OCI-LY1 (cell line): ENCODE measurements around the gene DBX1.
"Not testable (repeated sequence)": the region's sequence is repeated elsewhere in the genome, so short reads cannot be mapped to it uniquely, and the experiment has no call there.

Experiments
- H2AFZ ChIP-seq: fragments of 200-600 bp; sonication (generic), shearing (Covaris generic); 2 replicates; pipeline ENCODE4 v1.6.0; 2014; ENCODE audit warnings: antibody characterized with exemption, mild to moderate bottlenecking, low read length
- H3F3A ChIP-seq: fragments of 200-600 bp; sonication (generic), shearing (Covaris generic); 2 replicates; pipeline ENCODE4 v1.6.0; 2014; ENCODE audit warnings: mild to moderate bottlenecking, antibody characterized with exemption, low read length, moderate library complexity; ENCODE audit not compliant: insufficient read depth
- H3K27ac ChIP-seq: fragments of 200-600 bp; sonication (generic); 2 replicates; pipeline ENCODE4 v1.5.1; 2014; ENCODE audit warnings: low read length, mixed run types, mild to moderate bottlenecking, low read depth; ENCODE audit not compliant: poor library complexity, severe bottlenecking
- H3K27me3 ChIP-seq: fragments of 200-600 bp; sonication (generic); 2 replicates; pipeline ENCODE4 v1.6.0; 2014; ENCODE audit warnings: antibody characterized with exemption, mild to moderate bottlenecking, low read length, moderate library complexity; ENCODE audit not compliant: insufficient read depth
- H3K36me3 ChIP-seq: fragments of 200-600 bp; sonication (generic); 2 replicates; pipeline ENCODE4 v1.6.1; 2014; ENCODE audit warnings: mild to moderate bottlenecking, antibody characterized with exemption, low read length, moderate library complexity, mixed read lengths; ENCODE audit not compliant: insufficient read depth
- H3K4me1 ChIP-seq: fragments of 200-600 bp; sonication (generic); 2 replicates; pipeline ENCODE4 v1.5.1; 2014; ENCODE audit warnings: mild to moderate bottlenecking, low read length, moderate library complexity; ENCODE audit not compliant: insufficient read depth, severe bottlenecking
- H3K4me2 ChIP-seq: fragments of 200-600 bp; sonication (generic), shearing (Covaris generic); 2 replicates; pipeline ENCODE4 v1.6.1; 2014; ENCODE audit warnings: low read length
- H3K4me3 ChIP-seq: fragments of 200-600 bp; sonication (generic); 2 replicates; pipeline ENCODE4 v1.5.1; 2014; ENCODE audit warnings: low read length, low read depth, mild to moderate bottlenecking, mixed read lengths; ENCODE audit not compliant: poor library complexity, severe bottlenecking
- H3K79me2 ChIP-seq: fragments of 200-600 bp; shearing (Covaris generic); 2 replicates; pipeline ENCODE4 v1.6.1; 2016; ENCODE audit warnings: mixed run types, low read length, mixed read lengths; ENCODE audit not compliant: insufficient read depth
- H3K9ac ChIP-seq: fragments of 200-600 bp; sonication (generic), shearing (Covaris generic); 2 replicates; pipeline ENCODE4 v1.6.1; 2014; ENCODE audit warnings: mild to moderate bottlenecking, low read length, mixed read lengths
- H3K9me2 ChIP-seq: fragments of 200-600 bp; sonication (generic), shearing (Covaris generic); 2 replicates; pipeline ENCODE4 v1.6.1; 2014; ENCODE audit warnings: low read depth, mild to moderate bottlenecking, low read length, mixed read lengths
- H3K9me3 ChIP-seq: fragments of 200-600 bp; shearing (Covaris generic); 2 replicates; pipeline ENCODE4 v1.6.1; 2014; ENCODE audit warnings: low read length, mixed read lengths
- H4K20me1 ChIP-seq: fragments of 200-600 bp; sonication (generic), shearing (Covaris generic); 2 replicates; pipeline ENCODE4 v1.6.0; 2016; ENCODE audit warnings: mild to moderate bottlenecking, low read length; ENCODE audit not compliant: insufficient read depth
- EZH2 ChIP-seq: fragments of 200-600 bp; sonication (generic), shearing (Covaris generic); IDR thresholded peaks from 2 replicates; pipeline ENCODE4 v1.8.0; 2017; ENCODE audit warnings: borderline replicate concordance, mixed run types, mild to moderate bottlenecking, antibody characterized with exemption, low read length, moderate library complexity, mixed read lengths
- TF ChIP-seq, protein P1 (sequence below): fragments of 200-600 bp; sonication (generic), shearing (Covaris generic); IDR thresholded peaks from 2 replicates; pipeline ENCODE4 v1.5.1; 2017; ENCODE audit warnings: mild to moderate bottlenecking, antibody characterized with exemption, low read length, moderate library complexity, mixed read lengths

The DBX1 gene

DNA sequence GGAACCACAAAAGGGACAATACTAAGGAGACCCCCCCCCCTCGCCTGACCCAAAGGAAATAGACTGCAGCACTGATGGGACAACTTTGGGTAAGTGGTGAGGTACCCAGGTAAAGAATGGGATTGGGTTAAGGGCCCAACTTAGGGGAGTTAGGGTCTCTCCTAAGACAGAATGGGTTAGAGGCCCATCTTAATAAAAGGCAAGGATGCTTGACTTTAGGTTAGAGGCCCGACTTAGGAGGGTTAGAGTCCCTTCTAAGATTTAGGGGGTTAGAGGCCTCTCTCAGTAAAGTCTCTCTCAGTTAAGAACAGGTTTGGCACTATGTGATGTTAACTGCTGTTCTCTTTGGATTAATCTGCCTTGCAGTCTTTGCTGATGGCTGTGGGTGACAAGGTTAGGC lies 41.0 kb upstream of the DBX1 start:
- no peak for TF ChIP-seq EZH2
- TF ChIP-seq, protein P1, sequence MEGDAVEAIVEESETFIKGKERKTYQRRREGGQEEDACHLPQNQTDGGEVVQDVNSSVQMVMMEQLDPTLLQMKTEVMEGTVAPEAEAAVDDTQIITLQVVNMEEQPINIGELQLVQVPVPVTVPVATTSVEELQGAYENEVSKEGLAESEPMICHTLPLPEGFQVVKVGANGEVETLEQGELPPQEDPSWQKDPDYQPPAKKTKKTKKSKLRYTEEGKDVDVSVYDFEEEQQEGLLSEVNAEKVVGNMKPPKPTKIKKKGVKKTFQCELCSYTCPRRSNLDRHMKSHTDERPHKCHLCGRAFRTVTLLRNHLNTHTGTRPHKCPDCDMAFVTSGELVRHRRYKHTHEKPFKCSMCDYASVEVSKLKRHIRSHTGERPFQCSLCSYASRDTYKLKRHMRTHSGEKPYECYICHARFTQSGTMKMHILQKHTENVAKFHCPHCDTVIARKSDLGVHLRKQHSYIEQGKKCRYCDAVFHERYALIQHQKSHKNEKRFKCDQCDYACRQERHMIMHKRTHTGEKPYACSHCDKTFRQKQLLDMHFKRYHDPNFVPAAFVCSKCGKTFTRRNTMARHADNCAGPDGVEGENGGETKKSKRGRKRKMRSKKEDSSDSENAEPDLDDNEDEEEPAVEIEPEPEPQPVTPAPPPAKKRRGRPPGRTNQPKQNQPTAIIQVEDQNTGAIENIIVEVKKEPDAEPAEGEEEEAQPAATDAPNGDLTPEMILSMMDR = no peak
- Histone ChIP-seq H3K9me3 (no peaks in the 10 kb centered on the region), H3F3A (no peaks in the 10 kb centered on the region), H3K9ac (no peak overlapping the region), H3K4me2 (no peak overlapping the region), H3K4me3 (no peak overlapping the region), H3K27ac (no peak overlapping the region), H3K27me3 (no peaks in the 10 kb centered on the region), H3K4me1 (no peaks in the 10 kb centered on the region), H2AFZ (no peak overlapping the region), H3K36me3 (no peaks in the 10 kb centered on the region), H4K20me1 (no peaks in the 10 kb centered on the region), H3K79me2 (no peaks in the 10 kb centered on the region), H3K9me2 (no peaks in the 10 kb centered on the region)

DNA sequence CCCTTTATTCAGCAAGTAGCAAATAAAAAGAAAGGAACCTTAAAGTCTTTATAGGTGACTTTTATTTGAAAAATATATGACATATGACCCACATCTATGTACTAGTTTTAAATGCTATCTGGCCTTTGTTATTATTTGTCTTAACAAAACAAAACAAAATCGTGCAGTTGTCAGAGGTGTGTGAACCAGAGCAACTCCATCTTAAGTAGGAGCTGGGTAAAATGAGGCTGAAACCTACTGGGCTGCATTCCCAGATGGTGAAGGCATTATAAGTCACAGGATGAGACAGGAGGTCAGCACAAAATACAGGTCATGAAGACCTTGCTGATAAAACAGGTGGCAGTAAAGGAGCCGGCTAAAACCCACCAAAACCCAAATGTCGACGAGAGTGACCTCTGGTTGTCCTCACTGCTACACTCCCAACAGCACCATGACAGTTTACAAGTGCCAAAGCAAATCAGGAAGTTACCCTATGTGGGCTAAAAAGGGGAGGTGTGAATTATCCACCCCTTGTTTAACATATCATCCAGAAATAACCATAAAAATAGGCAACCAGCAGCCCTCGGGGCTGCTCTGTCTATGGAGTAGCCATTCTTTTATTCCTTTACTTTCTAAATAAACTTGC lies 40.2 kb upstream of the DBX1 start:
- H3K27ac ChIP-seq, H3K9me2 ChIP-seq, H3K4me3 ChIP-seq, H4K20me1 ChIP-seq, H3K9ac ChIP-seq, H3K36me3 ChIP-seq, H3K9me3 ChIP-seq, H2AFZ ChIP-seq, H3K27me3 ChIP-seq, H3F3A ChIP-seq, H3K4me2 ChIP-seq, H3K4me1 ChIP-seq, H3K79me2 ChIP-seq: not testable (repeated sequence)

DNA sequence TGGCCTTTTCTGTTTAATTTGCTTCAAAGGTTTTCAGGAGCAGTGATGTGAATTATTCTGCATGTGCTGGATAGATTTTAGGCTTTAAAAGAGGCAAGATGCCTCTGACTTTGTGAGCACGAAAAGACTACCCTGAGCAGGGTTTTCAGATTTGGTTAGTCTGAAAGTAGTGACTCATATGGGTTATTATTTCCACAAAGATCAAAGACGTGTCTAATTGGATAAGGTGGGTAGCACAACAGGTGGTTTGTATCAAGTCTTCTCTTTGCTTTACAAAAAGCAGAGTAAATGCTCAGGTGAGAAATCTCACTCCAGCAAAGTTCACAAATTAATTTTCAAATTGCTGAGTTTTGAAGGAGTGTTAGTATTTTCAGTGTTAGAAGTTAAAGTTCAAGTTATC lies 37.6 kb upstream of the DBX1 start:
- H3F3A ChIP-seq = no peaks in the 10 kb centered on the region
- no peak overlapping the region for H3K27ac ChIP-seq
- H3K4me3 ChIP-seq = no peak overlapping the region
- H3K4me1 ChIP-seq = no peaks in the 10 kb centered on the region
- TF ChIP-seq, protein P1 = no peak
- TF ChIP-seq EZH2 = no peak
- H3K9ac ChIP-seq = no peak overlapping the region
- no peak overlapping the region for H2AFZ ChIP-seq
- no peaks in the 10 kb centered on the region for H3K79me2 ChIP-seq
- H3K9me3 ChIP-seq = no peaks in the 10 kb centered on the region
- no peaks in the 10 kb centered on the region for H3K36me3 ChIP-seq
- H3K27me3 ChIP-seq = no peaks in the 10 kb centered on the region
- H4K20me1 ChIP-seq = no peaks in the 10 kb centered on the region
- H3K9me2 ChIP-seq = no peaks in the 10 kb centered on the region
- H3K4me2 ChIP-seq = no peak overlapping the region

DNA sequence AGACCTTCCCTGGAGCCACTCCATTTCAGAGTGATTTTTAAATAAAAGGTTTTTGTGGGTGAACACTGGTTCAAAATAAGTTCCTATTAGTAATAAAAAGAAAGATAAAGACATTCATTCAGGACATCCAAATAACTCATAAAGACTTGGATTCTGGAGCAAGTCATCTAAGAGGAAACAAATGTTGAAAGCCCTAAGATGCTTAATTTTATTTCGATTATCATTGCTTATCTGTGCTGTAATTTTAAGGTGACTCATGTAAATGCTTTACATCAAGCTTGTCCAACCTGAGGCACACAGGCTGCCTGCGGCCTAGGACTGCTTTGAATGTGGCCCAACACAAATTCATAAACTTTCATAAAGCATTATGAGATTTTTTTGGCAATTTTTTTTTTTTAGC lies 34.2 kb upstream of the DBX1 start:
- Histone ChIP-seq H4K20me1 (no peaks in the 10 kb centered on the region), H3K4me2 (no peak overlapping the region), H3K9me2 (no peaks in the 10 kb centered on the region), H3K27ac (no peak overlapping the region), H3F3A (no peaks in the 10 kb centered on the region), H3K36me3 (no peaks in the 10 kb centered on the region), H3K4me1 (no peaks in the 10 kb centered on the region), H3K9ac (no peak overlapping the region), H3K4me3 (no peak overlapping the region), H3K9me3 (no peaks in the 10 kb centered on the region), H3K27me3 (no peaks in the 10 kb centered on the region), H2AFZ (no peak overlapping the region), H3K79me2 (no peaks in the 10 kb centered on the region)
- TF ChIP-seq, protein P1 = no peak
- TF ChIP-seq EZH2 = no peak
